Peyer's patch (tissue), 4 donors: ENCODE measurements around the gene CLEC16A. TPM values are rescaled to one million over a fixed set of nuclear protein-coding genes. Genes with fewer than 3 reads are reported as not detected.
"Not testable (repeated sequence)": the region's sequence is repeated elsewhere in the genome, so short reads cannot be mapped to it uniquely, and the experiment has no call there.

Experiments used
- DNase-seq, 3 donors: peaks; one replicate each; pipeline ENCODE4 v3.0.0-alpha.2; 2017 to 2019
- H3K27ac ChIP-seq, 4 donors: fragments of 200-600 bp; sonication (generic); one replicate each; pipeline ENCODE4 v1.5.1; 2016 to 2019
- H3K27me3 ChIP-seq, 2 donors: fragments of 200-600 bp; sonication (generic); one replicate each; pipeline ENCODE4 v1.5.1; 2019
- H3K36me3 ChIP-seq, 3 donors: fragments of 200-600 bp; sonication (generic); one replicate each; pipeline ENCODE4 v1.5.1; 2016 to 2019
- H3K4me1 ChIP-seq, 4 donors: fragments of 200-600 bp; sonication (generic); one replicate each; pipeline ENCODE4 v1.5.1; 2016 to 2019
- H3K4me3 ChIP-seq, 4 donors: fragments of 200-600 bp; sonication (generic); 1 replicate in 3 of 4; 2 replicates in 1 of 4; pipeline ENCODE4 v1.5.1; 2016 to 2019; ENCODE audit warnings: mild to moderate bottlenecking in 1 of 4
- H3K9me3 ChIP-seq, 4 donors: fragments of 200-600 bp; sonication (generic); one replicate each; pipeline ENCODE4 v1.5.1; 2016 to 2019; ENCODE audit warnings: mild to moderate bottlenecking in 1 of 4
- POLR2A ChIP-seq, 2 donors: fragments of 450-650 bp; IDR thresholded peaks; one replicate each; pipeline ENCODE4 v1.5.1; 2017; ENCODE audit warnings: antibody characterized with exemption in 2 of 2, mild to moderate bottlenecking in 2 of 2, moderate library complexity in 2 of 2
- total RNA-seq, 4 donors: library from RNA; depleted of rRNA; stranded (reverse); fragments of >200 nt; gene quantifications; one replicate each; pipeline ENCODE4 v1.1.0, GENCODE V29; 2016
- TF ChIP-seq, protein P1 (sequence below), 6 experiments: fragments of 450-650 bp in 4 of 6; fragments of 200-600 bp in 2 of 6; sonication (generic) in 1 of 6; IDR thresholded peaks; one replicate each; pipeline ENCODE4 v1.5.1; 2017 to 2019; ENCODE audit warnings: antibody characterized with exemption in 6 of 6, mild to moderate bottlenecking in 3 of 6, moderate library complexity in 1 of 6

Gene CLEC16A
- total RNA-seq, 4 donors from 2014 or later, result 37.8 to 139 (median 64.3) TPM

DNA sequence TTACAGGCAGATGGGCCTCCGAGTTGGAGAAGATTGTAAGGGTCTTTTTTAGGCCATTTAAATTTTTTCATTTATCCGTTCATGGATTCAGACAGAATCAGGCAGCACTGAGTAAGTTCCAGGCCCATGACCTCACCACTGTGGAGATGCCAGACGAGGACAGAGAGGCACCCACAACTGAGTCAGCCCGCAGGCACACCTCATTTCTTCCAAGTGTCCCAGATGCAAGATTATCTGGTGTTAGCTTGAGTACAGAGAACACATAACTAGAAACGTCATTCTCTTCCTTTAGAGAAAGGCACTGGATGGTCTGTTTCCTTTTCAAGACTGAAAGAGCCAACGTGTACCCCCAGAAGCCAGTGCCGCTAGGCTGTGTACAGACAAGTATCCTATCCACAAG is 16.9 kb downstream of the CLEC16A start:
- Histone ChIP-seq H3K4me3 (no peak overlapping the region), H3K4me1 (peaks cover 0 to 12% (median 5%) of the 10 kb centered on the region in 4 donors), H3K9me3 (no peaks in the 10 kb centered on the region), H3K27ac (no peak overlapping the region), H3K27me3 (no peaks in the 10 kb centered on the region), H3K36me3 (peaks cover 0 to 13% (median 0%) of the 10 kb centered on the region in 3 donors)
- TF ChIP-seq POLR2A (IDR thresholded peaks at IDR 0.05), result no peak
- TF ChIP-seq, protein P1, sequence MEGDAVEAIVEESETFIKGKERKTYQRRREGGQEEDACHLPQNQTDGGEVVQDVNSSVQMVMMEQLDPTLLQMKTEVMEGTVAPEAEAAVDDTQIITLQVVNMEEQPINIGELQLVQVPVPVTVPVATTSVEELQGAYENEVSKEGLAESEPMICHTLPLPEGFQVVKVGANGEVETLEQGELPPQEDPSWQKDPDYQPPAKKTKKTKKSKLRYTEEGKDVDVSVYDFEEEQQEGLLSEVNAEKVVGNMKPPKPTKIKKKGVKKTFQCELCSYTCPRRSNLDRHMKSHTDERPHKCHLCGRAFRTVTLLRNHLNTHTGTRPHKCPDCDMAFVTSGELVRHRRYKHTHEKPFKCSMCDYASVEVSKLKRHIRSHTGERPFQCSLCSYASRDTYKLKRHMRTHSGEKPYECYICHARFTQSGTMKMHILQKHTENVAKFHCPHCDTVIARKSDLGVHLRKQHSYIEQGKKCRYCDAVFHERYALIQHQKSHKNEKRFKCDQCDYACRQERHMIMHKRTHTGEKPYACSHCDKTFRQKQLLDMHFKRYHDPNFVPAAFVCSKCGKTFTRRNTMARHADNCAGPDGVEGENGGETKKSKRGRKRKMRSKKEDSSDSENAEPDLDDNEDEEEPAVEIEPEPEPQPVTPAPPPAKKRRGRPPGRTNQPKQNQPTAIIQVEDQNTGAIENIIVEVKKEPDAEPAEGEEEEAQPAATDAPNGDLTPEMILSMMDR (IDR thresholded peaks at IDR 0.05), result no peak
- no peak for DNase-seq

DNA sequence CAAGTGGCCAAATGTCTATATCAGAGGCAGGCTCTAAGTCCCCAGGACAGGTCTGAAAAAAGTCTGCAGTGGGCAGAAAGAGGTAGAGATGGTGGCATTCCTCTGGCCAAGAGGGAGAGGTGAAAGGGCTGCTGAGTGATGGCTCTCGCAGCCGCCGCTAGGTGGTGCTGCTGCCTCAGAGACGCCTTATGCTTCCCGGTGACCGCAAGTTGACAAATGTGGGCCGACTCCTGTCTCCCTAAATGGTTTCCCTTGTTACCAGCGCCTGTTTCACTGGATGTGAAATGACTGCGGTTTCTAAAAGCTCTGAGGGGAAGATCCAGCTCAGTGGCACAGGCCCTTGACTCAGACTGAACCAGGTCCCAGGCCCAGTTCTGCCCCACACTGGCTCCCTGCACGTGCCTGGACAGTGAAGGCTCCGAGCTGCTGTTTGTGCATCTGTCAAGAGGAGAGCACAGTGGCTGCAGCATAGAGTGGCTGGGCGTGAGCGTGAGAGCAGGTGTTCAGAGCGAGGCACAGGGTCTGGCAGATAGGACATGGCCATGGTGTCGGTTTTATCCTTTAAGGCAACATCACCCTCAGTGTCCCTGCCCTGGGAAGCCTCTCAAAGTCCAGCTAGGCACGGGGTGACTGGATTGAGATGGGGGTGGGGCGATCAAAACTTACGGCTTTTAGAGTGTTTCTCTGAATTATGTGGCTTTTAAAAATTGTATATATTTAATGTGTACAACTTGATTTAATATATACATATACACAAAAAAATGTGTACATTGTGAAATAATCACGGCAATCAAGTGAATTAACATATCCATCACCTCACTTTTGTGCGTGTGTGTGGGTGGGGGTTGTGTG is 19.9 kb downstream of the CLEC16A start:
- H3K4me1 ChIP-seq, result peaks cover 0 to 12% (median 5%) of the 10 kb centered on the region in 4 donors
- H3K36me3 ChIP-seq, result peaks cover 0 to 13% (median 0%) of the 10 kb centered on the region in 3 donors
- no peaks in the 10 kb centered on the region for H3K27me3 ChIP-seq
- peak overlapping the region in 1 of 4 donors; percentile 38 for H3K27ac ChIP-seq
- no peaks in the 10 kb centered on the region for H3K9me3 ChIP-seq
- no peak overlapping the region for H3K4me3 ChIP-seq
- peak; percentile 79 to 93 (median 88) for DNase-seq
- no peak for TF ChIP-seq POLR2A (IDR thresholded peaks at IDR 0.05)
- TF ChIP-seq, protein P1 (IDR thresholded peaks at IDR 0.05), result peak; percentile 80 to 97 (median 92)

DNA sequence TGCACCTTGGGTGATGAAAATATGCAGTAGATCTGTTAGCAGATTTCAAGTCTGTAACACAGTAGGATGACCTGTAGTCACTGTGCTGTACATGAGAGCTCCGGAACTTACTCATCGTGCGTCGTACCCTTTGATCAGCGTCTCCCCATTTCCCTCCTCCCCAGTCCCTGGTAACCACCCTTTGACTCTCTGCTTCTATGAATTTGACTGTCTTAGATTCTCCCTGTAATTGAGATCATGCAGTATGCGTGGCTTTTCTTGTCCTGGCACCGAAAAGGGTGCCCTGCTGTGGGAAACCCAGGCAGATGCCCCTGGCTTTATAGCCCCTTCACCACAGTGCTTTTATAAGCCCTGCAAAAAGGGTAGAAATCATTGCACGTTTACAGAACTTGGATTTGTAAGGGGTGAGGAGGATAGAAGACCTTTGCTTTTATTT is 20.5 kb downstream of the CLEC16A start:
- Histone ChIP-seq H3K4me3 (no peak overlapping the region), H3K27ac (no peak overlapping the region), H3K27me3 (no peaks in the 10 kb centered on the region), H3K4me1 (peaks cover 0 to 9% (median 5%) of the 10 kb centered on the region in 4 donors), H3K36me3 (peaks cover 0 to 13% (median 0%) of the 10 kb centered on the region in 3 donors), H3K9me3 (no peaks in the 10 kb centered on the region)
- TF ChIP-seq POLR2A (IDR thresholded peaks at IDR 0.05), result no peak
- TF ChIP-seq, protein P1 (IDR thresholded peaks at IDR 0.05), result no peak
- DNase-seq, result no peak

DNA sequence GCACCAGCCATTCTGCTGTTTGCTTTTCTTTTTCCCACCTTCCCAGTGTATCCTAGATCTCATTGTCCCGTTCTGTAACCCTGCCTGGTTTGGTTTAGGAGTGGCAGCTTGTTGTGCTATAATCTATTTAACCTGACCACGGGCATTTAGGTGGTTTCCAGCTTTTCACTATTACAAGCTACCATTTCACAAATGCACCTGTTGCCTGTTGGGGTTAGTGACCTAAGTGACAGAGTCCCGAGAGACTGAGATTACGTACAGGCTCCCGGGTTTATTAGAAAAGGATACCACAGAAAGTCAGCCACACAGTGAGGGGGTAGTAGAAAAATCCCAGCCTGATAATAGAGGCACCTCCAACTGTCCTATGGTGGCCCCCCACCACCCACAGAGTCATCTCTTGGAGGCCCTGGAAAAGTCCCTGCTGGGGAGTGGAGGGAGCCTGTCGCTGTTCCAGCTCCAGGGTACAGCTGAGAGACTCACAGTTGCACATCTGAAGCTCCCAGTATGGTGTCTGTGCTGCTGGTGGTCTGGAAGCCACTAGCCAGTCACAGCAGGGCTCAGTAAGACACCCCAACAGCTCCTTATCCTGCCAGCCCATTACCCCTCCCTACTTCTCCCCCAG is 21.2 kb downstream of the CLEC16A start:
- Histone ChIP-seq H3K27me3 (no peaks in the 10 kb centered on the region), H3K4me1 (peaks cover 0 to 9% (median 5%) of the 10 kb centered on the region in 4 donors), H3K9me3 (no peaks in the 10 kb centered on the region), H3K36me3 (peaks cover 0 to 15% (median 0%) of the 10 kb centered on the region in 3 donors), H3K27ac (no peak overlapping the region), H3K4me3 (no peak overlapping the region)
- TF ChIP-seq, protein P1 (IDR thresholded peaks at IDR 0.05), result no peak
- TF ChIP-seq POLR2A (IDR thresholded peaks at IDR 0.05), result no peak
- no peak for DNase-seq

DNA sequence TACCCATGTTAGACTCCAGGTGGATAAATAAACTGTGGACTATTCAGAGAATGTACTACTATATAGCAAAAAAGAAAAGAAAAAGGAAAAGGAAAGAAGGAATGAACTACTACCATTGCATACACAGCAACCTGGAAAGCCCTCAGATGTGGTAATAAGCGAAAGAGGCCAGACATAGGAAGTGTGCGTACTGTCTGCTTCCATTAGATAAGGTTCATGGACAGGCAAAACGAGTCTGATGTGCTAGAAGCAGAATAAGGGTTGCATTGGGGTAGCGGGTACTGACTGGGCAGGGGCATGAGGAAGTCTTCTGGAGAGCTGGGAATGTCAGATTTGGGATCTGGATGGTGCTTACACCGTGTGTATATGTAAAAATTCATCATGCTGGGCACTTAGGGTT is 21.8 kb downstream of the CLEC16A start:
- H3K9me3 ChIP-seq, result no peaks in the 10 kb centered on the region
- H3K4me1 ChIP-seq, result peaks cover 0 to 9% (median 5%) of the 10 kb centered on the region in 4 donors
- H3K4me3 ChIP-seq, result no peak overlapping the region
- peaks cover 0 to 21% (median 0%) of the 10 kb centered on the region in 3 donors for H3K36me3 ChIP-seq
- TF ChIP-seq, protein P1 (IDR thresholded peaks at IDR 0.05), result no peak
- TF ChIP-seq POLR2A (IDR thresholded peaks at IDR 0.05), result no peak
- no peak overlapping the region for H3K27ac ChIP-seq
- no peak for DNase-seq
- no peaks in the 10 kb centered on the region for H3K27me3 ChIP-seq

DNA sequence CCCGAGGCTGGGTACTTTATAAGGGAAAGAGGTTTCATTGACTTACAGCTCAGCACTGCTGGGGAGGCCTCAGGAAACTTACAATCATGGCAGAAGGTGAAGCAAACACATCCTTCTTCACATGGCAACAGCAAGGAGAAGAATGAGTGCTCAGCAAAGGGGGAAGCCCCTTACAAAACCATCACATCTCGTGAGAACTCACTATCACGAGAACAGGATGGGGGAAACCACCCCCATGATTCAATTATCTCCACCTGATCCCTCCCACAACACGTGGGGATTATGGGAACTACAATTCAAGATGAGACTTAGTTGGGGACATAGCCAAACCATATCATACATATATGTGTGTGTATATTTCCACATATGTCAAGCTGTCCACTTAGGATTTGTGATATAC is 22.2 kb downstream of the CLEC16A start:
- H3K27ac ChIP-seq, H3K9me3 ChIP-seq, H3K27me3 ChIP-seq, H3K4me3 ChIP-seq, DNase-seq, H3K4me1 ChIP-seq: not testable (repeated sequence)
- peaks cover 0 to 22% (median 0%) of the 10 kb centered on the region in 3 donors for H3K36me3 ChIP-seq
